Neural cell (in vitro differentiated cells): Measurements from ENCODE around the gene TP53AIP1. TPM values are rescaled to one million over a fixed set of nuclear protein-coding genes. Genes with fewer than 3 reads are reported as not detected.

Source experiments
- H2AFZ ChIP-seq: fragments of 200-600, 300-800 bp; sonication (generic), shearing (Covaris generic); 2 replicates; pipeline ENCODE4 v1.6.0; 2014; ENCODE audit warnings: low read depth, mild to moderate bottlenecking, antibody characterized with exemption, low read length, moderate library complexity
- H3F3A ChIP-seq: fragments of 200-600 bp; shearing (Covaris generic); 2 replicates; pipeline ENCODE4 v1.6.1; 2016; ENCODE audit warnings: mild to moderate bottlenecking, moderate library complexity, mixed read lengths, antibody characterized with exemption, low read length; ENCODE audit not compliant: insufficient read depth, poor library complexity, severe bottlenecking
- H3K27ac ChIP-seq: fragments of 200-600, 300-800 bp; sonication (generic), shearing (Covaris generic); 2 replicates; pipeline ENCODE4 v1.5.1; 2014; ENCODE audit warnings: mild to moderate bottlenecking, low read length, moderate library complexity
- H3K27me3 ChIP-seq: fragments of 300-800, 200-600 bp; sonication (generic), shearing (Covaris generic); 2 replicates; pipeline ENCODE4 v1.6.0; 2014; ENCODE audit warnings: mild to moderate bottlenecking, low read depth, low read length, moderate library complexity; ENCODE audit not compliant: insufficient read depth
- H3K36me3 ChIP-seq: fragments of 300-800, 200-600 bp; sonication (generic), shearing (Covaris generic); 2 replicates; pipeline ENCODE4 v1.5.1; 2014; ENCODE audit warnings: mild to moderate bottlenecking, antibody characterized with exemption, low read length, moderate library complexity; ENCODE audit not compliant: insufficient read depth
- H3K4me2 ChIP-seq: fragments of 300-800, 200-600 bp; sonication (generic), shearing (Covaris generic); 2 replicates; pipeline ENCODE4 v1.6.0; 2014; ENCODE audit warnings: mild to moderate bottlenecking, low read length
- H3K4me3 ChIP-seq: fragments of 300-800, 200-600 bp; sonication (generic), shearing (Covaris generic); 2 replicates; pipeline ENCODE4 v1.5.1; 2014; ENCODE audit warnings: mild to moderate bottlenecking, low read length, moderate library complexity
- H3K79me2 ChIP-seq: fragments of 200-600 bp; shearing (Covaris generic); replicated peaks from 2 replicates; pipeline ENCODE4 v1.6.0; 2014; ENCODE audit warnings: mild to moderate bottlenecking, low read length, moderate library complexity; ENCODE audit not compliant: insufficient read depth
- H3K9ac ChIP-seq: fragments of 300-800, 200-600 bp; sonication (generic), shearing (Covaris generic); 2 replicates; pipeline ENCODE4 v1.6.1; 2016; ENCODE audit warnings: mild to moderate bottlenecking, low read length, mixed read lengths
- H3K9me2 ChIP-seq: fragments of 200-600 bp; shearing (Covaris generic); 2 replicates; pipeline ENCODE4 v1.6.1; 2016; ENCODE audit warnings: mild to moderate bottlenecking, low read length, mixed read lengths; ENCODE audit not compliant: insufficient read depth
- H3K9me3 ChIP-seq: fragments of 200-600, 300-800 bp; sonication (generic), shearing (Covaris generic); 2 replicates; pipeline ENCODE4 v1.6.1; 2016; ENCODE audit warnings: mild to moderate bottlenecking, mixed run types, low read length, moderate library complexity, mixed read lengths
- H4K20me1 ChIP-seq: fragments of 200-600 bp; shearing (Covaris generic); 2 replicates; pipeline ENCODE4 v1.6.1; 2016; ENCODE audit warnings: mild to moderate bottlenecking, mixed run types; ENCODE audit not compliant: insufficient read depth
- EP300 ChIP-seq: fragments of 450-650 bp; conservative IDR thresholded peaks from 2 replicates; pipeline ENCODE4 v1.6.1; 2014; ENCODE audit warnings: antibody characterized with exemption, mild to moderate bottlenecking, moderate library complexity; ENCODE audit not compliant: poor library complexity, severe bottlenecking
- EZH2 ChIP-seq: fragments of 200-600, 300-800 bp; shearing (Covaris generic), sonication (generic); IDR thresholded peaks from 2 replicates; pipeline ENCODE4 v1.6.1; 2014; ENCODE audit warnings: antibody characterized with exemption, low read length, borderline replicate concordance, mild to moderate bottlenecking; ENCODE audit not compliant: insufficient read depth, poor library complexity, severe bottlenecking
- MXI1 ChIP-seq: fragments of 450-650 bp; conservative IDR thresholded peaks from 2 replicates; pipeline ENCODE4 v1.6.1; 2014; ENCODE audit warnings: antibody characterized with exemption, mild to moderate bottlenecking; ENCODE audit not compliant: poor library complexity, severe bottlenecking
- POLR2AphosphoS5 ChIP-seq: IDR thresholded peaks from 2 replicates; pipeline ENCODE4 v1.6.1; 2012
- RAD21 ChIP-seq: fragments of 450-650 bp; conservative IDR thresholded peaks from 2 replicates; pipeline ENCODE4 v1.6.1; 2014; ENCODE audit warnings: antibody characterized with exemption, mild to moderate bottlenecking, moderate library complexity
- REST ChIP-seq: IDR thresholded peaks from 2 replicates; pipeline ENCODE4 v1.6.1; 2012; ENCODE audit warnings: borderline replicate concordance
- SMC3 ChIP-seq: fragments of 450-650 bp; conservative IDR thresholded peaks from 2 replicates; pipeline ENCODE4 v1.6.1; 2014; ENCODE audit warnings: antibody characterized with exemption, mild to moderate bottlenecking, moderate library complexity; ENCODE audit not compliant: poor library complexity
- TAF1 ChIP-seq: IDR thresholded peaks from 2 replicates; pipeline ENCODE4 v1.6.1; 2012; ENCODE audit warnings: low read depth
- polyA plus RNA-seq: library from polyadenylated mRNA; depleted of rRNA; stranded (reverse); fragments of >200 nt; gene quantifications from 2 replicates; pipeline ENCODE4 v1.2.3, GENCODE V29; 2014
- TF ChIP-seq, protein P1 (sequence below): fragments of 450-650 bp; IDR thresholded peaks from 2 replicates; pipeline ENCODE4 v1.5.1; 2014; ENCODE audit warnings: antibody characterized with exemption, mild to moderate bottlenecking, moderate library complexity; ENCODE audit not compliant: poor library complexity, severe bottlenecking

Gene TP53AIP1
- polyA plus RNA-seq, 1 donor from 2014 or later: 0.68 TPM

DNA sequence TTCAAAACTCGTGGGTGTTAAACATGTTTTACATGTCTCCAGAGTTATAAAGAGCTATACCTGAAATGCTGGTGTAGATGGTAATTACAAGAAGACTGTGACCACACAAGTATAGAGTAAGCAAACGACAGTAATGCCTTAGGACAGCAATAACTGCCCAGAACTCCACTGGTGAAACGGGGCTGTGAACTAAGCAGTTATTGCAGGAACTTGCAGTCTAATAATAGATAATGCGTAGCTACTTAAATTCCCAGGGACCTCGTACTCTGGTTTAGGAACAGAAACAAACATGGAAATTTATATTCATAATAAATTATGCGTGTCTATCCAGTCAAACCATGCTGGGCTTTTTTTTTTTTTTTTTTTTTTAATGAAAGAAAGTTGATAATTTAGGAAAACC, 24.9 kb upstream of the TP53AIP1 start:
- TF ChIP-seq SMC3 (no peak), REST (no peak), EP300 (no peak), MXI1 (no peak), EZH2 (no peak)
- H3K27ac ChIP-seq: no peak overlapping the region
- no peak overlapping the region for H2AFZ ChIP-seq
- no peak overlapping the region for H3K9ac ChIP-seq
- no peaks in the 10 kb centered on the region for H3K79me2 ChIP-seq
- no peak overlapping the region for H3K4me2 ChIP-seq
- no peaks in the 10 kb centered on the region for H3K9me2 ChIP-seq
- no peaks in the 10 kb centered on the region for H3K9me3 ChIP-seq
- H3K36me3 ChIP-seq: peaks cover 14% of the 10 kb centered on the region
- no peaks in the 10 kb centered on the region for H3K27me3 ChIP-seq
- no peaks in the 10 kb centered on the region for H3F3A ChIP-seq
- H3K4me3 ChIP-seq: no peak overlapping the region
- no peaks in the 10 kb centered on the region for H4K20me1 ChIP-seq

DNA sequence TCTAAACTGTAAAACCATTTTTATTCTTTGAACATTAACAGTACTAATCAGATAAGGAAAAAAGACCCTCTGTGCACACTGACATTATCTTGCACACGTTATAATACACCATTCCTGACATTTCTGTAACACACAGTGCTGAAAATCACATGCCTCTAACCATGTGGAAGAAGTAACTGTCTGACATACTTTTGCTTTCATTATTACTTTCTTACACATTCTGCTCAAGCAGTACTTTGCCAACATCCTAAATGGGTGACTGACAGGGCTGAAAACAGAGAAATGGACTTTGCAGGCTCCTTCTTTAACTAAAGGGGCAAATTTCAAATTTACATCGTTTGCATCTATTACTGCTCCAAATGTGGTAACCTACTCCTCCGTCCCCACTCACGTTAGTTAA, 22.8 kb upstream of the TP53AIP1 start:
- H3K4me3 ChIP-seq: no peak overlapping the region
- no peak overlapping the region for H3K4me2 ChIP-seq
- no peak overlapping the region for H3K27ac ChIP-seq
- no peak overlapping the region for H3K9ac ChIP-seq
- H3K27me3 ChIP-seq: no peaks in the 10 kb centered on the region
- no peaks in the 10 kb centered on the region for H3F3A ChIP-seq
- no peak overlapping the region for H2AFZ ChIP-seq
- no peaks in the 10 kb centered on the region for H3K9me3 ChIP-seq
- H3K36me3 ChIP-seq: peaks cover 14% of the 10 kb centered on the region
- H3K9me2 ChIP-seq: no peaks in the 10 kb centered on the region
- no peaks in the 10 kb centered on the region for H3K79me2 ChIP-seq
- TF ChIP-seq SMC3 (no peak), EP300 (no peak), EZH2 (no peak), REST (no peak), TAF1 (no peak), POLR2AphosphoS5 (no peak), RAD21 (no peak), MXI1 (no peak)
- TF ChIP-seq, protein P1, sequence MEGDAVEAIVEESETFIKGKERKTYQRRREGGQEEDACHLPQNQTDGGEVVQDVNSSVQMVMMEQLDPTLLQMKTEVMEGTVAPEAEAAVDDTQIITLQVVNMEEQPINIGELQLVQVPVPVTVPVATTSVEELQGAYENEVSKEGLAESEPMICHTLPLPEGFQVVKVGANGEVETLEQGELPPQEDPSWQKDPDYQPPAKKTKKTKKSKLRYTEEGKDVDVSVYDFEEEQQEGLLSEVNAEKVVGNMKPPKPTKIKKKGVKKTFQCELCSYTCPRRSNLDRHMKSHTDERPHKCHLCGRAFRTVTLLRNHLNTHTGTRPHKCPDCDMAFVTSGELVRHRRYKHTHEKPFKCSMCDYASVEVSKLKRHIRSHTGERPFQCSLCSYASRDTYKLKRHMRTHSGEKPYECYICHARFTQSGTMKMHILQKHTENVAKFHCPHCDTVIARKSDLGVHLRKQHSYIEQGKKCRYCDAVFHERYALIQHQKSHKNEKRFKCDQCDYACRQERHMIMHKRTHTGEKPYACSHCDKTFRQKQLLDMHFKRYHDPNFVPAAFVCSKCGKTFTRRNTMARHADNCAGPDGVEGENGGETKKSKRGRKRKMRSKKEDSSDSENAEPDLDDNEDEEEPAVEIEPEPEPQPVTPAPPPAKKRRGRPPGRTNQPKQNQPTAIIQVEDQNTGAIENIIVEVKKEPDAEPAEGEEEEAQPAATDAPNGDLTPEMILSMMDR: no peak
- H4K20me1 ChIP-seq: no peaks in the 10 kb centered on the region
